NCI-H446 (cell line): ENCODE measurements around the gene ERICH4.
"Not testable (repeated sequence)": the region's sequence is repeated elsewhere in the genome, so short reads cannot be mapped to it uniquely, and the experiment has no call there.

Experiments
- DNase-seq, 2 experiments: peaks; one replicate each; lab custom pipeline; 2025; lab: John Stamatoyannopoulos, UW

ERICH4 gene

DNA sequence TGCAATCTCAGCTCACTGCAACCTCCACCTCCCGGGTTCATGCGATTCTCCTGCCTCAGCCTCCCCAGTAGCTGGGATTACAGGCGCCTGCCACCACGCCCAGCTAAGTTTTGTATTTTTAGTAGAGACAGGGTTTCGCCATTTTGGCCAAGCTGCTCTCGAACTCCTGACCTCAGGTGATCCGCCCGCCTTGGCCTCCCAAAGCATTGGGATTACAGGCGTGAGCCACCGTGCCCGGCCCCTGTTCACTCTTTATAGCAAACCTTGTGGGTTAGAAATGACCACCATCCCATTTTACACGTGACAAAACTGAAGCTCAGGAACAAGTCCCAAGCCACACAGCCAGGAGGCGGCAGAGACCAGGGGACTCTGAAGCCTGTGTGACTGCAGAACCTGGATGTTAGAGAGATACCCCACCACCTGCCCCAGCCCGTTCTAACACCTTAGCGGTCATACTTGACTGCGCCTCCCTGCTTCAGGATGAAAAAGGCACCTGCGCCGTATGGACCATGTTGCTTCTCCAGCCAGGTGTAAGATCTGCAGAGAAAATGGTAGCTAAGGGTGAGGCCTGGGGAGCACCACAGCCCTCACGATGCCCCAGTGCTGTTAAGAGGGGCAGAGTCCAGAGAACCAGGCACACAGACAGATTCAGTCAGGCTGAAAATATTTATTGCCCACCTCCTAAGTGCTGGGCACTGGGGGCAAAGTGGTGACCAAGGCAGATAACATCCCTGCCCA lies 6.9 kb upstream of the ERICH4 start:
- DNase-seq, result no peak

DNA sequence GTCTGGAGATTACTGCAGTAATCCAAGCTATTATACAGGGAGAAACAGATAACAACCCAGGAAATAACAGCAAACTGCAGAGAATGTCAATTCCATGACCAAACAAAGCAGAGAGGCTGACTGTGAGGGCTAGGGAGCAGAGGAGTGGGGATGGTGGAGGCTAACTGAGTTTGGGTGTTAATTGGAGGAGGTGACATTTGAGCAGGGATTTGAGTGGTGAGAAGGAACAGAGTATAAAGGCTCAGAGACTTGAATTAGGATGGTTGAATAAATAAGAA lies 6.3 kb upstream of the ERICH4 start:
- no peak for DNase-seq

DNA sequence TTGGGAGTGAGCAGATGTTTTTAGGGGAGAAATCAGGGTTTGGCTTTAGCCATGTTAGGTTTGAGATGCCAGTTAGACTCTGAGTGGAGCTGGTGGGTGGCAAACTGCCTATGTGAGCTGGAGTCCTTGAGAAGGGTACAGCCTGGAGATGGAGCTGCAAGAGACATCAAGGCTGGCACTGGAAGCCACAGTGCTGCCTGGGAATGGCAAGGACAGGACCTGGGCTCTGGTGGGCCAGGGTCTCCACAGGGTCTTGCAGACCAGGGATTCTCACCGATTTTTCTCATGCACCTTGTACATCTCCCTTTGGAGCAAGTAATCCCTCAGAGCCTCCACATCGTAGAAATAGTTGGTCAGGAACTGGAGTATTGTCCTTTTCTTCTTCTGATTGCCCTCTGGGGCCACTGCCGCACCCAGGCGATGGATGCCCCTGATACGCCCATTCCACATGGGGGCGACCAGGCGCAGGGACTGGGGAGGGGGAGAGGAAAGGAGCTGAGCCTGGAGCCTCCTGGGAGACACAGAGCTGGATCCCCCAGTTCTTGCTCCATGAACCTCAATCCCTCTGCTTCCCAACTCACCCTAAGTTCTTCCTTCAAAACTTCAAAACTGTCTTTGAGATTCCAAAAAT lies 4.9 kb upstream of the ERICH4 start:
- no peak for DNase-seq

- peak; percentile 97 for DNase-seq
These were observed 3.3 kb upstream of the ERICH4 start, which contains the start of gene DMAC2 for GRCh38 chr19:41439441-41440222. DMAC2 (minus strand) TSS chr19:41439912; CDS start chr19:41439899, 13 bp downstream.

- DNase-seq, result no peak
These were observed 1.5 kb upstream of the ERICH4 start for GRCh38 chr19:41441321-41441945.

DNA sequence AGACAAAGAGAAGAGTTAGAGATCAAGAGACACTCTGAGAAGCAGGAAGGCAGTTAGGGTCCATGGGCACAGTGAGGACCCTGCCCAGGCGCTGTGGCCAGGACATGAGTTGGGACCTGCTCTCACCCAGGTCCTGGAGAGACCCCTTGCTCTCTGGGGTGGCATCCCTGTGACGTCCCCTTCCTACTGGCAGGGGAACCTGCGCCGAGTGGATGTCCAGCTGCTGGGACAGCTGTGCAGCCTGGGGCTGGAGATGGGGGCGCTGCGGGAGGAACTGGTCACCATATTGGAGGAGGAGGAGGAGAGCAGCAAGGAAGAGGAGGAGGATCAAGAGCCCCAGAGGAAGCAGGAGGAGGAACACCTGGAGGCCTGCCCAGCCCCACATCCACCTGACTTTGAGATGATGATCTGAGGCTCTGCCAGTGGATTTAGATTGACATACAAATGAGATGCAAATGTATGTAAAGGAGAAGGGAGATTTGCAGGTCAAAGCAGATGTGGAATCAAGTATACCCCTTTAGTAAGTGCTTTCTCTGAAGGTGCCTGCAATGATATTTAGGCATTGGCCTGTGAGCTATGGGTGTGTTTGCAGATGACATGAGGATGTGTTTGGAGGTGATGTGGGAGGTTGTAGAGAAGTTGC lies 978 bp downstream of the ERICH4 start:
- no peak for DNase-seq

GRCh38 chr19:41445575-41445974 lies 2.6 kb downstream of the ERICH4 start:
- DNase-seq, result no peak

DNA sequence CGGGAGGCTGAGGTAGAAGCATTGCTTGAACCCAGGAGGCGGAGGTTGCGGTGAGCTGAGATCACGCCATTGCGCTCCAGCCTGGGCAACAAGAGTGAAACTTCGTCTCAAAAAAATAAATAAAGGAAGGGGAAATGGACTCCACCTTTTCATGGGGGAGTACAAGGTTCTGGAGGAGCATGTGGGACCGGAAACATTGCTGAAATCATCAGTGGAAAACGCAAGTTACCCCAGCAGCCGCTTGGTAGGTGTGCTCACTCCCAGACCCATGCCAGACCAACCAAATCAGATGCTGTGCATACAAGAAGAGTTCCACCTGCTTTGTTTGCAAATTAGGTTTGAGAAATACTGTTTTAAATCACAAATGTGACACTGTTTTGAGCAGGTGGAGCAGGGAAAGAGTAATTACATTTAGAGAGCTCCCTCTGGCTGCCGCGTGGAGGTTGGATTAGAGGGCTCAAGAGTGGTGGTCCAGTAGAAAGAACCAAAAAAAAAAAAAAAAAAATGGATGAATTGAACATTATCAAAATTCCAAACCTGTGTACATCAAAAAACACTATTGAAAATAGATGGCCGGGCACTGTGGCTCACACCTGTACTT lies 4.9 kb downstream of the ERICH4 start:
- no peak for DNase-seq

DNA sequence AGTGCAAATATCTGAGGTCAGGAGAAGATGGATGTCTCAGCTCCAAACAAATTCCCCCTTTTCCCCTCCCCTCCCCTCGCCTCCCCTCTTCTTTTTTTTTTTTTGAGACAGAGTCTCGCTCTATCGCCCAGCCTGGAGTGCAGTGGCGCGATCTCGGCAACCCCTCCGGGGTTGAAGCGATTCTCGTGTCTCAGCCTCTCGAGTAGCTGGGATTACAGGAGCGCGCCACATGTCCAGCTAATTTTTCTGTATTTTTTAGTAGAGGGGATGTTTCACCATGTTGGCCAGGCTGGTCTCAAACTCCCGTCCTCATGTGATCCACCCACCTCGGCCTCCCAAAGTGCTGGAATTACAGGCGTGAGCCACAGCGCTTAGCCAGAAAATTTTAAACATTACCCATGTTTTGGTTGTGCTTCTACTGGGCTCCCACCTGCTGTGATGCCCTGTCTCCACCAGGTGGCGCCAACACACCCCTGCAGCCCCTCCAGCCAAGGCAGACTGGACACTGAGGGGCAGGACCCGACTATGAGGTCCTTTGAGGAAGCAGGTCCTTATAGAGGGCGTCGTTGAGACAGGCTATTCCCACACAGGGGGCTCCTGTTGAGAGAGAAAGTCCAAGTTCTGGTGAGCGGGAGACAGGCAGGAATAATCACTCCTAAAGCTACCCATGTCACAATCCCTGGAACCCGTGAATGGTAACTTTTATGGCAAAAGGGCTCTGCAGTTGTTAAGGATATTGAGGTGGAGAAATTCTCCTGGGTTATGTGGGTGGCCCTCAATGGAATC lies 6.3 kb downstream of the ERICH4 start:
- peak; percentile 8 to 56 for DNase-seq

DNA sequence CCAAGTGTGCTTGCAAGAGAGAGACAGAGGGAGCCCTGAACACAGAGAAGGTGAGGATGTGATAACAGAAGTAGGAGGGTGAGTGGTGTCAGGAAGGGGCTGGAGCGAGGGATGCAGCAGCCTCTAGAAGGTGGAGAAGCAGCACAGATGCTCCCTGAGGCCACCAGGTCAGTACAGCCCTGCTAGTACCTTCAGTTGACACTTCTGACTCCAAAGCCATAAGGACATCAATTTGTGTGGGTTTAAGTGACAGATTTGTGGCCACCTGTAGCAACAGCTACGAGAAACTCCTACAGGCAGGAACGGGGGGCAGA lies 6.9 kb downstream of the ERICH4 start:
- no peak for DNase-seq

- no peak for DNase-seq
These were observed 9.8 kb downstream of the ERICH4 start for GRCh38 chr19:41452584-41453275.

DNA sequence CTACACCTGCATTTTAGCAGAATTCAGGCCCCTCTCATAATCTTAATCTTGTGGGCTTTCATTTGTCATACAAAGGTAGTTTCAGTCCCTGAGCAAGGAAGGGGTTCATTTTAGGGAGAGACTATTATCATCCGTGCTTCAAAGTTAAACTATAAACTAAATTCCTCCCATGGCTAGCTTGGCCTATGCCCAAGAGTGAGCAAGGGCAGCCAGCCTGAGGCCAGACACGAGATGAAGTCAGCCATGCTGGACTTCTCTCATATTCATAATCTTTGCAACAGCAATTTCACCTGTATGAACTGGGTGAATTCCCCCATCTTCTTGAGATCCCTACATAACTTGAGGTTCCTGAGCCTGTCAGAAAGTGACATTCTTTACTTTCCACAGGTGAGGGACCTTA lies 13.0 kb downstream of the ERICH4 start:
- DNase-seq, result no peak

DNA sequence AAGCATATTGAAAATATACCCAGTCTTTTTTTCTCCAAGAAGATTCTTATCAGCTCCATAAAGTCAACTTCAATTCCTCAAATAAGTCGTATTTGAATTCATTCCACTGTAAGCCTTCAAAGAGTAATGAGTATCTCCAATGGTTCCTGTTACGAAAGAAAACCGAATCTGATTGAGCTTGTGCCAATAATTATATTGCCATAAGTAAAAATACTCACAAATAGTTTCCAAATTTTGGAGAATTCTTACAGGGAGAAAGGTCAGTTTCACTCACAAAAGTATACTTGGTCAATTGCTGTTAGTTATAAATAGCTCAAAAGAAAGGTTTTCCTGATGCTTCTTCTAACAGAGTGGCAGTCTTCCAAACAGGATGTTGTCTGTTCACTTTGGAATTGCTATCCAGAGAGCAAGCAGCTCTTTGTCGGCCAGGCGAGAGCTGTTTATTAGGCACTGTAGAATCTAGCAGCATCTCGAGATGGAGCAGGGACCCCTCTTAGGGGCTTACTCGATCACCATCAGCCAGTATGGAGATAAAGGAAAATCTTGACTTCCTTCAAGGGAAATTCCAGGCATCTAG lies 13.5 kb downstream of the ERICH4 start:
- no peak for DNase-seq

DNA sequence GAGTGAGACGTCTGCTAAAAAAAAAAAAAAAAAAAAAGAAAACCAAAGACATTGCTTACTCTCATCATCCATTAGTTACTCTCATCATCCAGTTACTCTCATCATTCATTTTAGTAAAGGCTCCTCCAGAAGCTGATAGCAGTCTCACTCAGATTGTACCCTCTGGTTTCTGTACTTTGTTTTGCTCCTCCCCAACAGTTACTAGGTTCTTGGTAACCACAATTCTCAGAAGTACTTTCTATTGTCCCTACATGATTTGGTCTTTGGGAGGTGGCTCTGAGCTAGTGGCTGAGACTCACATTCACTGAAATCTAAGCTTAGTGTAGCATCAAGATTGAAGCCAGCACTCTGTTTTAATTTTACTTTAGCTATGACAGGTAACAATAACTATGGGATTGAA lies 14.3 kb downstream of the ERICH4 start:
- no peak for DNase-seq

DNA sequence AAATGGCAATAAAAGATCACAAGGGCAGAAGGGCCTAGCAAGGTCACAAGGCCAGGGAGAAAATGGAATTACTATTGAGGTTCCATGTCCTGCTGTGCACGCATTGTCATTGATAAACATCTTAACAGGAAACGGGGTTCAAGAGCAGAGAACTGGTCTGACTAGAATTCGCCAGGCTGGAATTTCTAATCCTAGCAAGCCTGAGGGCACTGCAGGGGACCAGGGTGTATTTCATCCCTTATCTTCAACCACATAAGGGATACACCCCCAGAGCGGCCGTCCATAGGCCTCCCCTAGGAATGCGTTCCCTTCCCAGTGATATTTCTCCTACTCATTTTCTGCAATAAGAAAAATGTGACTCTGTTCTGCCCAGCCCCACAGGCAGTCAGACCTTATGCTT lies 19.5 kb downstream of the ERICH4 start:
- DNase-seq, result no peak

DNA sequence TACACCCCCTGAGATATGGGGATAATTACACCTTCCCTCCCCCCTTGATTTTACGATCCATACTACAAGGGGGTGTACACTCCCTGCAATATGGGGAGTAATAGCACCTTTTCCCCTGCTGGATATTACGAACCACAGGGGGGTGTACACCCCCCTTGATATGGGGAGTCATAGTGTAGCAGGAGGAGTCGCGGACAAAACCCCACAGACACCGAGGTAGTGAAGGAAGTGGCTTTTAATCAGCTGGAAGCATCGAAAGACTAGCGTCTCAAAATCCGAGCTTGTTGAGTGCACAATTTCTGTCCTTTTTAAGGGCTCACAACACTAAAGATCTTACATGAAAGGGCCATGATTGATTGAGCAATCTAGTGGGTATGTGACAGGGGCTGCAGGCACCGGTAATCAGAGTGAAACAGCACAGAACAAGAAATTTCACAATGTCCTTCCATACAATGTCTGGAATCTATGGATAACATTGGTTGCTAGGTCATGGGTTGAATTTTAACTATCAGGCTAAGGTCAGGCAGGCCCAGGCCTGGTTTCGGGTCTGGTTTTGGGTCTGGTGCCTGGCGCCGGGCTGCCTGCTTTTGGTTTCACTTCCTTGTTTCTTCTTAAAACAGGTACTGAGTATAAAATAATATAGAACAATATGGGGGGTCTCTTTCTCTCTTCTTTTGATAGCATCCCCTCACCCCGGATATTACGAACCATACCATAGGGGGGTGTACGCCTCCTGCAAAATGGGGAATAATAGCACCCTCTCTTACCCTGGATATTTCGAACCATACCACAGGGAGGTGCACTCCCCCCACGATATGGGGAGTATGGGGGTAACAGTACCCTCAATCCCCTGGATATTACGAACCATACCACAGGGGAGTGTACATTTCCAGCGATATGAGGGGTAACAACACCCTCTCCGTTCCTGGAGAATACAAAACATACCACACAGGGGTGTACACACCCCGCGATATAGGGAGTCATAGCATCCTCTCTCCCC lies 20.6 kb downstream of the ERICH4 start:
- not testable (repeated sequence) for DNase-seq

DNA sequence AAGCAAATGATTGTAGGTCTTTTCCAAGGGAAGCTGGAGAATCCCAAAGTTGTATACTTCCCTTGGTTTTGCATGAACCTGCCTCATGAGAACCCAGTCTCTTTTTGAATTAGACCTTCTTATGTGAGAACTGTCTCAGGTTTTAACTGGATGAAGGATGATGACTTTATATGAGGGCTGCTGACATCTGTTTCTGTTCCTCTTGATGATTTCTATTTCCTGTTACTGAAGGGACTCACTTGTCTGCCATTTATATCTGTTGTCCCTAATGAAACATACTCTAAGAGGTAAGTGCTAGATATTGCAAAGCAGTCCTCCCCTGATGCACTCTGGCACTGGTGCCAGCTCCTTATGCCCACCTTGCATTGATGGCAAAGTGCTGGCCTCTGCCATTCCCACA lies 33.6 kb downstream of the ERICH4 start:
- no peak for DNase-seq

GRCh38 chr19:41478171-41478570 lies 35.2 kb downstream of the ERICH4 start:
- DNase-seq, result no peak
